Activated naive CD8-positive, alpha-beta T cell treated with anti-CD3 and anti-CD28 coated beads for 36 hours (primary cell): ENCODE measurements around the gene CUL2. TPM values are rescaled to one million over a fixed set of nuclear protein-coding genes. Genes with fewer than 3 reads are reported as not detected.

Experiments
- DNase-seq: peaks from one replicate; pipeline ENCODE4 v3.0.0; 2021
- H3K27ac Mint-ChIP-seq: one replicate; pipeline ENCODE4 v1.8.0; 2022; ENCODE audit warnings: mild to moderate bottlenecking, moderate library complexity, mixed read lengths
- H3K27me3 Mint-ChIP-seq: one replicate; pipeline ENCODE4 v1.8.0; 2022; ENCODE audit warnings: mild to moderate bottlenecking, mixed read lengths
- H3K36me3 Mint-ChIP-seq: one replicate; pipeline ENCODE4 v1.8.0; 2021; ENCODE audit warnings: mild to moderate bottlenecking, mixed read lengths
- H3K4me1 Mint-ChIP-seq: one replicate; pipeline ENCODE4 v1.8.0; 2021; ENCODE audit warnings: mixed read lengths
- H3K4me3 Mint-ChIP-seq: one replicate; pipeline ENCODE4 v1.8.0; 2022; ENCODE audit warnings: mild to moderate bottlenecking, moderate library complexity, mixed read lengths
- H3K9me3 Mint-ChIP-seq: one replicate; pipeline ENCODE4 v1.8.0; 2022; ENCODE audit warnings: mixed read lengths
- total RNA-seq, 2 experiments: library from RNA; stranded (reverse); gene quantifications; one replicate each; pipeline ENCODE4 v1.2.3, GENCODE V29; 2021

Gene CUL2
- total RNA-seq, 2 experiments from 2014 or later = 50.6 to 51.5 TPM

DNA sequence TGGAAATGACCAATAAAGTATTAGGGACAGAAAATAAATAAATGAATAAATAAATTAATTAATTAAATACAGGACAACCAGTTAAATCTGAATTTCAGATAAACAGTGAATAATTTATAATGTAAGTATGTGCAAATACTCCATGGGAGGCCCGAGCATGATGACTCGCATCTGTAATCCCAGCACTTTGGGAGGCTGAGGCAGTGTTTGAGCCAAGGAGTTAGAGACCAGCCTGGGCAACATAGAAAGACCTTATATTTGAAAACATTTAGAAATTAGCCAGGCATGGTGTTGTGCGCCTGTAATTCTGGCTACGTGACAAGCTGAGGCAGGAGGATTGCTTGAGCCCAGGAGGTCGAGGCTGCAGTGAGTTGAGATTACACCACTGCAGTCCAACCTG lies 123.7 kb downstream of the CUL2 start:
- H3K4me3 Mint-ChIP-seq = no peak overlapping the region
- H3K9me3 Mint-ChIP-seq = no peaks in the 10 kb centered on the region
- H3K27ac Mint-ChIP-seq = no peak overlapping the region
- H3K36me3 Mint-ChIP-seq = no peaks in the 10 kb centered on the region
- no peaks in the 10 kb centered on the region for H3K27me3 Mint-ChIP-seq
- no peaks in the 10 kb centered on the region for H3K4me1 Mint-ChIP-seq
- no peak for DNase-seq

DNA sequence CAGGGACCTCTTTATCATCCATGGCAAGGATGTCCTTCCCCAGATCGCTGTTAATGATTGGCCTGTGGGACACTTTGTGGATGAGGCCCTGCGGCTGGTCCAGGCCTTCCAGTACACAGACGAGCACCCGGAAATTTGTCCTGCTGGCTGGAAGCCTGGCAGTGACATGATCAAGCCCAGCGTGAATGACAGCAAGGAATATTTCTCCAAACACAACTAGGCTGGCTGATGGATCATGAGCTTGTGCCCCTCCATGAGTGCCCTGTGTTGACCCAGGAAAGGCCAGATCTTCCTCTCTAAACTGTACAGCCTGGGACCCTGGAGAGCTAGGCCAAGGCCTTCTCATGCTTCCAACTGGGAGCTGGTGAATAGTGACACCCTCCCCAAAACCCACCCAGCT lies 124.1 kb downstream of the CUL2 start:
- Mint-ChIP-seq H3K36me3 (no peaks in the 10 kb centered on the region), H3K4me3 (no peak overlapping the region), H3K27ac (no peak overlapping the region), H3K4me1 (no peaks in the 10 kb centered on the region), H3K9me3 (no peaks in the 10 kb centered on the region), H3K27me3 (no peaks in the 10 kb centered on the region)
- no peak for DNase-seq

DNA sequence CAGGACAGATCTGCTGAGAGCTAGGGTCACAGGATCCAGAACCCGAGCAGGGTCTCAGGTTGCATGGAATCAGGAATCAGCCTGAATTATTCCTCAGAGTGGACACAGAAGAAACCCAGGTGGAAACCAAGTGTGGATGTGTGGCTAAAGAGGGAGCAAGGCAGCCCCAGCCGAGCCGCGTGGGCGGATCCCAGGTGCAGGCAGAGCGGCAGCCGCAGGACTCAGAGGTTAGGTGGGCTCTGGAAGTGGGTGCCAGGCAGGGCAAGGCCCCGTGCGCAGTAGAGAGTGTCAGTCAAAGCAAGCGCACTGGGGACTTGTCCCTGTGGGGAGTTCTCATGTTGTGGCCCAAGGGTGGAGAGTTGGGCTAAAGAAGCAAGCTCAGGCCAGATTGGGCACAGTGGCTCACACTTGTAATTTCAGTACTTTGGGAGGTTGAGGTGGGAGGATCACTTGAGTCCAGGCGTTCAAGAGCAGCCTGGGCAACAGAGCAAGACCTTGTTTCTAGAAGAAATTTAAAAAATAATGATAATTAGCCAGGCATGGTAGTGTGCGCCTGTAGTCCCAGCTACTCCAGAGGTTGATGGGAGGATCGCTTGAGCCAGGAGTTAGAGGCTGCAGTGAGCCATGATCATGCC lies 125.9 kb downstream of the CUL2 start:
- no peak for DNase-seq
- Mint-ChIP-seq H3K27me3 (no peaks in the 10 kb centered on the region), H3K36me3 (no peaks in the 10 kb centered on the region), H3K4me1 (no peaks in the 10 kb centered on the region), H3K9me3 (no peaks in the 10 kb centered on the region), H3K27ac (no peak overlapping the region), H3K4me3 (no peak overlapping the region)

DNA sequence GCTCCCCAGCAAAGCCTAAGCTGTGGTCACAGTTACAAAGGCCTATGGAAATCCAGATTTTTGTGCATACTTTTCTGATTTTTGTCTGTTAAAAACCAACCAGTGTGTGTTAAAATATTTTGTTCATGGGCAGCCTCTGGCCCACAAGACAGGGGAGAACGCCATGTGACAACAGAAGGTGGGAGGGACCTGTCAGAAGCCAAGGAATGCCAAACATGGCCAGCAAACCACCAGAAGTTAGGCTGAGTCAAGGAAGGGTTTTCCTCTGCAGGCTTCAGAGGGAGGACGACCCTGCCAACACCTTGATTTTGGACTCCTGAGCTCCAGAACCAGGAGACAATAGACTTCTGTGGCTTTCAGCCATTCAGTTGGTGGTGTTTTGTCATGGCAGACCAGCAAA lies 127.3 kb downstream of the CUL2 start:
- H3K27ac Mint-ChIP-seq = no peak overlapping the region
- no peak overlapping the region for H3K4me3 Mint-ChIP-seq

DNA sequence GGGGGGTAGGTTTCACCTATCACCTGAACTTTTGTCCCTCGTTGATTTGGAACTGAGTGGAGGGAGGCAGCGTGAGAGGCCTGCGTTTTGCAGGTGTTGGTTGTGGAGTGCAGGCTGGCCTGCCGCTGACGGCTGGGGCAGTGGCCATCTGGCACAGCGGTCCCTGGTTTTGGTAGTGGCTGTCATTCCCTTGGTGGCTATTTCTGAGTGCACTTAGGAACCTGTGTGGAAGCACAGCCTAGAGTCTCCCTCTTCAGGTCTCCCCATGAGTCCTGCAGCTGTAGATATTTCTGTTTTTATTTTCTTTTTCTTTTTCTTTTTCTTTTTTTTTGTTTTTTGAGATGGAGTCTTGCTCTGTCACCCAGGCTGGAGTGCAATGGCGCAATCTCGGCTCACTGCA lies 129.2 kb downstream of the CUL2 start:
- H3K27ac Mint-ChIP-seq = no peak overlapping the region
- DNase-seq = no peak
- H3K27me3 Mint-ChIP-seq = no peaks in the 10 kb centered on the region
- no peaks in the 10 kb centered on the region for H3K4me1 Mint-ChIP-seq
- no peak overlapping the region for H3K4me3 Mint-ChIP-seq
- H3K36me3 Mint-ChIP-seq = no peaks in the 10 kb centered on the region
- H3K9me3 Mint-ChIP-seq = no peaks in the 10 kb centered on the region

More for the DNA sequence above, 127.3 kb downstream of the CUL2 start:
- H3K9me3 Mint-ChIP-seq = no peaks in the 10 kb centered on the region
- DNase-seq = no peak
- H3K36me3 Mint-ChIP-seq = no peaks in the 10 kb centered on the region
- no peaks in the 10 kb centered on the region for H3K4me1 Mint-ChIP-seq
- H3K27me3 Mint-ChIP-seq = no peaks in the 10 kb centered on the region

DNA sequence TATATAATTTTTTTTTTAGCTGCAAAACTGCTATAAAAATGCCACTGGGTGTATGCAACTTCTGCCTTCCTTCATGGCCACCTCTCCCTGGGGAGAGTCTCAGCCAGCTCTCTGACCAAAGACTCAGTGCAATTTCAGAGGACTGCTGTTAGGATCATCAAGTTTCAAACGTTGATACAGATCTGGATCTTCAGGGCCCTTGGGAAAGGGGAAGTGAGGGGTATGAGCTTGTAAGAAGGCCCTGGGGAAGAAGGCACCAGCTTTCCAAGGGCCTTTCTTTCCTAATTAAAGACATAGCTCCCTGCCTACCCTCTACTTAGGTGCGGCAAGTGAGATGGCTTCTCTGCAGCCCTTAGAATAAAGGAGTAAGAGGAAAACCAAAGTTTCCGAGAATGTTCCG lies 130.4 kb downstream of the CUL2 start:
- DNase-seq = no peak
- H3K4me1 Mint-ChIP-seq = no peaks in the 10 kb centered on the region
- H3K9me3 Mint-ChIP-seq = no peaks in the 10 kb centered on the region
- H3K27me3 Mint-ChIP-seq = no peaks in the 10 kb centered on the region
- H3K27ac Mint-ChIP-seq = no peak overlapping the region
- no peaks in the 10 kb centered on the region for H3K36me3 Mint-ChIP-seq
- H3K4me3 Mint-ChIP-seq = no peak overlapping the region

DNA sequence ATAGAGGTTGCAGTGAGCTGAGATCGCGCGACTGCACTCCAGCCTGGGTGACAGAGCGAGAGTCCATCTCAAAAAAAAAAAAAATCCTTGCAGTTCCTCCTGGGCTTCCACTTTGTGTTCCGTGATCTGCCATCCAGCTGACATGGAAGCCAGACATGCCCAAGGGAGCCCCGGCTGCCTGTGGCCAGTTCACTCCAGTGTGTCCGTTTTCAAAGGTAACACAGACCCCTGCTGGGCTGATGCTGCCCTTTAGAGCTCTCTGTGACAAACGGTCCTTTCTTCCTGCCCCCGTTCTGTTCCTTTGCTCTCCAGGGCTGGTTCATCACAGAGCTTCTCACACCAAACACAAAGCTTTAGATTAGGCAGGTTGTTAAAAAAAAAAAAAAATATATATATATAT lies 130.8 kb downstream of the CUL2 start:
- no peaks in the 10 kb centered on the region for H3K9me3 Mint-ChIP-seq

More for the DNA sequence above, 130.8 kb downstream of the CUL2 start:
- Mint-ChIP-seq H3K4me1 (no peaks in the 10 kb centered on the region), H3K36me3 (no peaks in the 10 kb centered on the region), H3K27me3 (no peaks in the 10 kb centered on the region), H3K4me3 (no peak overlapping the region), H3K27ac (no peak overlapping the region)
- DNase-seq = no peak

Other genes with a start within 250 kb of the CUL2 start
- gene CREM, start 36.5 kb upstream of the CUL2 start, total RNA-seq = 100 to 1,000 TPM; 143 to 156 TPM
- gene CCNY, start 246.2 kb upstream of the CUL2 start, total RNA-seq = 10 to 100 TPM; 52.1 to 55.2 TPM